HepG2 (cell line): Measurements from ENCODE around the gene ZBTB46. TPM values are rescaled to one million over a fixed set of nuclear protein-coding genes. Genes with fewer than 3 reads are reported as not detected.

Experiments used
- ARNT ChIP-seq: fragments of 450-650 bp; IDR thresholded peaks from 2 replicates; pipeline ENCODE4 v1.6.1; 2017
- CHD4 ChIP-seq: fragments of 200-600 bp; sonication (generic); IDR thresholded peaks from 2 replicates; pipeline ENCODE4 v1.7.0; 2017; ENCODE audit warnings: mild to moderate bottlenecking, low read length, borderline replicate concordance
- DNMT1 ChIP-seq: sonication (generic); formaldehyde crosslinking; IDR thresholded peaks from 2 replicates; pipeline ENCODE4 v1.5.1; 2020; ENCODE audit warnings: mild to moderate bottlenecking, missing genetic modification reagents
- DNMT3B ChIP-seq: conservative IDR thresholded peaks from 2 replicates; pipeline ENCODE4 v1.6.1; 2016; ENCODE audit warnings: missing biosample characterization, control low read depth
- DPF2 ChIP-seq: sonication (generic); formaldehyde crosslinking; IDR thresholded peaks from 2 replicates; pipeline ENCODE4 v1.4.0; 2020; ENCODE audit warnings: mild to moderate bottlenecking, low read depth, missing genetic modification reagents, borderline replicate concordance
- FOXA3 ChIP-seq: IDR thresholded peaks from 2 replicates; pipeline ENCODE4 v1.6.1; 2016; ENCODE audit warnings: missing genetic modification reagents, missing compliant biosample characterization
- HNF4G ChIP-seq, 2 experiments: sonication (generic) in 1 of 2; formaldehyde crosslinking in 1 of 2; IDR thresholded peaks; 2 replicates each; pipeline versions ENCODE4 v1.4.0 to v1.6.1; 2011 to 2020; ENCODE audit warnings: borderline replicate concordance in 2 of 2, low read depth in 2 of 2, mild to moderate bottlenecking in 2 of 2, low read length in 1 of 2, missing genetic modification reagents in 1 of 2, moderate library complexity in 1 of 2
- KLF6 ChIP-seq: IDR thresholded peaks from 2 replicates; pipeline ENCODE4 v1.8.0; 2016; ENCODE audit warnings: missing biosample characterization, missing genetic modification reagents
- MIXL1 ChIP-seq: IDR thresholded peaks from 2 replicates; pipeline ENCODE4 v1.6.1; 2016
- MLLT10 ChIP-seq: sonication (generic); formaldehyde crosslinking; IDR thresholded peaks from 2 replicates; pipeline ENCODE4 v1.4.0; 2020; ENCODE audit warnings: missing genetic modification reagents
- NFKBIZ ChIP-seq: IDR thresholded peaks from 2 replicates; pipeline ENCODE4 v1.6.1; 2018; ENCODE audit warnings: missing genetic modification reagents, missing compliant biosample characterization
- SCMH1 ChIP-seq: sonication (generic); formaldehyde crosslinking; IDR thresholded peaks from 2 replicates; pipeline ENCODE4 v1.9.0; 2021; ENCODE audit warnings: missing genetic modification reagents, mild to moderate bottlenecking, borderline replicate concordance
- SOX6 ChIP-seq, 2 experiments: fragments of 450-650 bp in 1 of 2; sonication (generic) in 1 of 2; formaldehyde crosslinking in 1 of 2; IDR thresholded peaks; 2 replicates each; pipeline versions ENCODE4 v1.4.0 to v1.6.1; 2017 to 2020; ENCODE audit warnings: antibody characterized with exemption in 1 of 2, mild to moderate bottlenecking in 1 of 2, missing genetic modification reagents in 1 of 2
- SSRP1 ChIP-seq: IDR thresholded peaks from 2 replicates; pipeline ENCODE4 v1.6.1; 2016; ENCODE audit warnings: control low read depth
- THAP9 ChIP-seq: sonication (generic); formaldehyde crosslinking; IDR thresholded peaks from 2 replicates; pipeline ENCODE4; 2020; ENCODE audit warnings: missing genetic modification reagents, mild to moderate bottlenecking, borderline replicate concordance
- ZEB1 ChIP-seq: IDR thresholded peaks from 2 replicates; pipeline ENCODE4 v1.6.1; 2012; ENCODE audit warnings: mild to moderate bottlenecking, low read depth, inconsistent platforms; ENCODE audit not compliant: insufficient replicate concordance
- ZNF253 ChIP-seq: sonication (generic); formaldehyde crosslinking; IDR thresholded peaks from 2 replicates; pipeline ENCODE4 v1.8.0; 2022; ENCODE audit warnings: mild to moderate bottlenecking, missing genetic modification reagents, borderline replicate concordance
- ZNF468 ChIP-seq: sonication (generic); formaldehyde crosslinking; IDR thresholded peaks from 2 replicates; pipeline ENCODE4 v1.8.0; 2022; ENCODE audit warnings: mild to moderate bottlenecking, moderate library complexity, missing genetic modification reagents
- ZNF496 ChIP-seq: sonication (generic); formaldehyde crosslinking; IDR thresholded peaks from 2 replicates; pipeline ENCODE4 v1.8.1; 2023; ENCODE audit warnings: mild to moderate bottlenecking, moderate library complexity, missing genetic modification reagents; ENCODE audit not compliant: insufficient replicate concordance
- ZNF546 ChIP-seq: sonication (generic); formaldehyde crosslinking; conservative IDR thresholded peaks from 2 replicates; pipeline ENCODE4 v1.8.1; 2023; ENCODE audit warnings: mild to moderate bottlenecking, missing genetic modification reagents
- ZNF556 ChIP-seq: sonication (generic); formaldehyde crosslinking; IDR thresholded peaks from 2 replicates; pipeline ENCODE4 v1.4.0; 2020; ENCODE audit warnings: mild to moderate bottlenecking, missing genetic modification reagents, borderline replicate concordance
- ZNF569 ChIP-seq: sonication (generic); formaldehyde crosslinking; IDR thresholded peaks from 2 replicates; pipeline ENCODE4 v1.5.0; 2020; ENCODE audit warnings: mild to moderate bottlenecking, missing genetic modification reagents, moderate library complexity, borderline replicate concordance
- ZNF644 ChIP-seq: IDR thresholded peaks from 2 replicates; pipeline ENCODE4 v1.6.1; 2016; ENCODE audit warnings: low read depth
- ZNF660 ChIP-seq: sonication (generic); formaldehyde crosslinking; IDR thresholded peaks from 2 replicates; pipeline ENCODE4 v1.5.1; 2020; ENCODE audit warnings: mild to moderate bottlenecking, low read depth, missing genetic modification reagents, borderline replicate concordance
- polyA plus RNA-seq, 8 experiments: library from polyadenylated mRNA; depleted of rRNA in 3 of 8; stranded (reverse) in 7 of 8; unstranded in 1 of 8; fragments of >200 nt; fragmentation: Illumina TruSeq in 4 of 8; extraction: Trizol in 4 of 8; gene quantifications; 2 replicates each; pipeline versions ENCODE4 v1.2.1 to v1.2.3, GENCODE V29; 2011 to 2016; ENCODE audit warnings: low read depth in 4 of 8, missing spikeins in 1 of 8, mixed read lengths in 1 of 8; ENCODE audit not compliant: insufficient read depth in 1 of 8
- total RNA-seq, 5 experiments: library from RNA; depleted of rRNA; stranded (reverse); fragments of >200 nt; fragmentation: Illumina TruSeq; extraction: Trizol; gene quantifications; 2 replicates each; pipeline ENCODE4 v1.2.3, GENCODE V29; 2016; ENCODE audit warnings: low read depth in 1 of 5
- TF ChIP-seq, protein P1 (sequence below): sonication (generic); formaldehyde crosslinking; IDR thresholded peaks from 2 replicates; pipeline ENCODE4 v1.8.0; 2022; ENCODE audit warnings: mild to moderate bottlenecking, missing genetic modification reagents; ENCODE audit not compliant: insufficient replicate concordance

The ZBTB46 gene
- total and polyA plus RNA-seq, 2 of the 13 experiments (the other 11 are each of a cell fraction or from before 2014, with no cell fraction given): 1.6 to 13.5 TPM

DNA sequence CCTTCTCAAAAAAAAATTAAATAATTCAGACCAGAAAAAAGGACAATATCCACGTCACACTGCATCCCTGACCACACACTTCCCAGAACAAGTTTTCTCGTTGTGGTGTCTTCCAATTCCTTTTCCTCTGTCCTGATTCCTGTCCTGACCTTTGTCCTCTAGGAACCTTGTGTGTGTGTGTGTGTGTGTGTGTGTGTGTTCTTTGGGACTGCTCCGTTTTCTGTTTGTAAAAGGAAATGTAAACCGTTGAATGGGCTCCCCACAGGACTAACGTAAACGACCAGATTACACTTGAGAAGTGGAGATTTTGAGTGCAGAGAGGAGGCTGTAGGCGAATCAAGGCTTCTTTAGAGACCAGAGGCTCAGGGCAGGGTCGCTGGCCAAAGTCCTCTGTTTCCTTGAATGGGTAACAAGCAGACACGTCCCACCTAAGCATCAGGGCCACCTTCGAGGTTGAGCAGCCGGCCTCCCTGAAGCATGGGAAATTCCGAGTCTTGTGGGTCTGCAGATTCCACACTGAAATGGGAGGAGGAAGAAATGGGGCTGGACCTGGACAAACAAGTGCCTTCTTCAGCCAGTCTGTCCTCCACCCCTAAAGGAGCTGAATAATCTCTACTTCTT, 7.3 kb downstream of the ZBTB46 start (continued):
- TF ChIP-seq HNF4G (IDR thresholded peaks at IDR 0.05; ENCODE audit: borderline replicate concordance, low read depth, low read length) (peak; percentile 93), HNF4G (CRISPR knock-in tag; IDR thresholded peaks at IDR 0.05; ENCODE audit: borderline replicate concordance, low read depth) (peak; percentile 76; the same call in 1 of the 2 replicates), ZNF496 (CRISPR knock-in tag) (no peak), MLLT10 (CRISPR knock-in tag) (no peak), DNMT3B (no peak), CHD4 (no peak), SSRP1 (CRISPR knock-in tag) (0 out of 2 replicates have a peak, but pooled peaks have one; percentile 57), KLF6 (CRISPR knock-in tag) (no peak), ZNF253 (CRISPR knock-in tag) (no peak), THAP9 (CRISPR knock-in tag) (no peak), DNMT1 (CRISPR knock-in tag) (no peak), ZNF556 (CRISPR knock-in tag) (no peak), DPF2 (CRISPR knock-in tag) (peak; percentile 27; the same call in 1 of the 2 replicates), ZEB1 (no peak), ZNF468 (CRISPR knock-in tag) (no peak), SCMH1 (no peak), ZNF569 (CRISPR knock-in tag) (no peak), ZNF546 (CRISPR knock-in tag) (no peak), MIXL1 (CRISPR knock-in tag) (no peak), FOXA3 (CRISPR knock-in tag) (peak; percentile 25; the same call in 1 of the 2 replicates), ZNF660 (CRISPR knock-in tag) (no peak), SOX6 (IDR thresholded peaks at IDR 0.05) (no peak), SOX6 (CRISPR knock-in tag; IDR thresholded peaks at IDR 0.05) (peak; percentile 43), NFKBIZ (no peak), ZNF644 (CRISPR knock-in tag) (no peak), ARNT (no peak)
- TF ChIP-seq, protein P1, sequence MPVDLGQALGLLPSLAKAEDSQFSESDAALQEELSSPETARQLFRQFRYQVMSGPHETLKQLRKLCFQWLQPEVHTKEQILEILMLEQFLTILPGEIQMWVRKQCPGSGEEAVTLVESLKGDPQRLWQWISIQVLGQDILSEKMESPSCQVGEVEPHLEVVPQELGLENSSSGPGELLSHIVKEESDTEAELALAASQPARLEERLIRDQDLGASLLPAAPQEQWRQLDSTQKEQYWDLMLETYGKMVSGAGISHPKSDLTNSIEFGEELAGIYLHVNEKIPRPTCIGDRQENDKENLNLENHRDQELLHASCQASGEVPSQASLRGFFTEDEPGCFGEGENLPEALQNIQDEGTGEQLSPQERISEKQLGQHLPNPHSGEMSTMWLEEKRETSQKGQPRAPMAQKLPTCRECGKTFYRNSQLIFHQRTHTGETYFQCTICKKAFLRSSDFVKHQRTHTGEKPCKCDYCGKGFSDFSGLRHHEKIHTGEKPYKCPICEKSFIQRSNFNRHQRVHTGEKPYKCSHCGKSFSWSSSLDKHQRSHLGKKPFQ: no peak
